Esophagus squamous epithelium (tissue), 5 donors: ENCODE results near the gene TNNC1. TPM values are rescaled to one million over a fixed set of nuclear protein-coding genes. Genes with fewer than 3 reads are reported as not detected.

ENCODE experiments used
- DNase-seq: peaks from one replicate; lab custom pipeline; 2025; lab: John Stamatoyannopoulos, UW
- H3K27ac ChIP-seq, 4 donors: fragments of 200-600 bp; sonication (generic); one replicate each; pipeline ENCODE4 v1.5.1; 2016 to 2019; ENCODE audit warnings: mild to moderate bottlenecking in 1 of 4
- H3K27me3 ChIP-seq, 4 donors: fragments of 200-600 bp; sonication (generic); 1 replicate in 3 of 4; 2 replicates in 1 of 4; pipeline versions ENCODE4 v1.5.1 to v1.6.0; 2017 to 2021; ENCODE audit warnings: antibody characterized with exemption in 1 of 4
- H3K36me3 ChIP-seq, 3 donors: fragments of 200-600 bp; sonication (generic); one replicate each; pipeline ENCODE4 v1.5.1; 2016 to 2019
- H3K4me1 ChIP-seq, 3 donors: fragments of 200-600 bp; sonication (generic); one replicate each; pipeline ENCODE4 v1.5.1; 2017 to 2019
- H3K4me3 ChIP-seq, 4 donors: fragments of 200-600 bp; sonication (generic); 1 replicate in 3 of 4; 2 replicates in 1 of 4; pipeline ENCODE4 v1.5.1; 2016 to 2019; ENCODE audit warnings: mild to moderate bottlenecking in 2 of 4, moderate library complexity in 1 of 4
- H3K9me3 ChIP-seq, 3 donors: fragments of 200-600 bp; sonication (generic); one replicate each; pipeline ENCODE4 v1.5.1; 2016 to 2019
- CTCF ChIP-seq, 6 experiments: fragments of 450-650 bp in 4 of 6; fragments of 200-600 bp in 2 of 6; sonication (generic) in 2 of 6; IDR thresholded peaks; one replicate each; pipeline ENCODE4 v1.5.1; 2016 to 2019; ENCODE audit warnings: antibody characterized with exemption in 6 of 6, mild to moderate bottlenecking in 4 of 6, moderate library complexity in 4 of 6
- POLR2A ChIP-seq, 4 donors: fragments of 450-650 bp; IDR thresholded peaks; one replicate each; pipeline ENCODE4 v1.6.1; 2017; ENCODE audit warnings: antibody characterized with exemption in 4 of 4, mild to moderate bottlenecking in 4 of 4, moderate library complexity in 3 of 4
- WGBS, 2 donors: methylation state at CpG; one replicate each; pipeline ENCODE4 v1.1.5; 2018; 5-methylcytosine and 5-hydroxymethylcytosine counted together
- intact Hi-C: fragments of 100-400 bp; cut with DNase I; formaldehyde crosslinking; loops from one replicate; pipeline ENCODE4 v1.15.0; 2022
- total RNA-seq, 4 donors: library from RNA; depleted of rRNA; stranded (reverse); fragments of >200 nt; gene quantifications; one replicate each; pipeline ENCODE4 v1.1.0, GENCODE V29; 2016
- donor health status: DM: yes; HTN: yes; CAD: no.

Gene TNNC1
- total RNA-seq, 4 donors from 2014 or later: 4.1 TPM; not detected in 3

GRCh38 chr3:52454938-52455282 lies 1.1 kb upstream of the TNNC1 start:
- H3K4me3 ChIP-seq: peak overlapping the region; percentile 89 to 97 (median 94)
- intact Hi-C loops: no loop called here
- peak overlapping the region; percentile 90 to 95 (median 92) for H3K27ac ChIP-seq
- WGBS, 2 donors: 29 to 35% methylated on average over 11 of the region's 11 CpGs
- peaks cover 27 to 55% (median 40%) of the 10 kb centered on the region in 3 donors for H3K4me1 ChIP-seq
- DNase-seq: no peak
- H3K27me3 ChIP-seq: no peaks in the 10 kb centered on the region
- H3K36me3 ChIP-seq: peaks cover 9 to 27% (median 18%) of the 10 kb centered on the region in 3 donors
- H3K9me3 ChIP-seq: no peaks in the 10 kb centered on the region
- TF ChIP-seq POLR2A (IDR thresholded peaks at IDR 0.05): no peak
- TF ChIP-seq CTCF (IDR thresholded peaks at IDR 0.05): no peak

- TF ChIP-seq CTCF (IDR thresholded peaks at IDR 0.05) (no peak), POLR2A (IDR thresholded peaks at IDR 0.05) (no peak)
- intact Hi-C loops: no loop called here
- WGBS, 2 donors: 43 to 51% methylated on average over 6 to 7 of the region's 8 CpGs
- no peaks in the 10 kb centered on the region for H3K9me3 ChIP-seq
- peaks cover 27 to 55% (median 40%) of the 10 kb centered on the region in 3 donors for H3K4me1 ChIP-seq
- H3K27ac ChIP-seq: peak overlapping the region; percentile 90 to 95 (median 92)
- no peak for DNase-seq
- no peaks in the 10 kb centered on the region for H3K27me3 ChIP-seq
- peak overlapping the region in 3 of 4 donors; percentile 89 to 97 (median 92) for H3K4me3 ChIP-seq
- peaks cover 9 to 22% (median 17%) of the 10 kb centered on the region in 3 donors for H3K36me3 ChIP-seq
Measured at GRCh38 chr3:52454250-52454937, 553 bp upstream of the TNNC1 start.

GRCh38 chr3:52452570-52453221 lies 1.1 kb downstream of the TNNC1 start:
- no peak for TF ChIP-seq POLR2A (IDR thresholded peaks at IDR 0.05)
- TF ChIP-seq CTCF (IDR thresholded peaks at IDR 0.05): no peak

GRCh38 chr3:52452126-52452525 lies 1.7 kb downstream of the TNNC1 start:
- no peak for TF ChIP-seq POLR2A (IDR thresholded peaks at IDR 0.05)
- no peak for TF ChIP-seq CTCF (IDR thresholded peaks at IDR 0.05)
- H3K4me1 ChIP-seq: peaks cover 18 to 34% (median 22%) of the 10 kb centered on the region in 3 donors
- 100% methylated on average over 1 of the region's 6 CpGs; no CpG with 5 or more reads in 1 of the 2 donors for WGBS, 2 donors
- no peaks in the 10 kb centered on the region for H3K36me3 ChIP-seq
- no peak for DNase-seq
- H3K27me3 ChIP-seq: no peaks in the 10 kb centered on the region
- no peak overlapping the region for H3K27ac ChIP-seq
- H3K9me3 ChIP-seq: no peaks in the 10 kb centered on the region
- intact Hi-C loops: no loop called here
- no peak overlapping the region for H3K4me3 ChIP-seq

More at GRCh38 chr3:52452570-52453221, 1.1 kb downstream of the TNNC1 start:
- Histone ChIP-seq H3K27ac (no peak overlapping the region), H3K4me1 (peaks cover 24 to 40% (median 28%) of the 10 kb centered on the region in 3 donors), H3K4me3 (no peak overlapping the region), H3K9me3 (no peaks in the 10 kb centered on the region), H3K36me3 (peaks cover 0 to 6% (median 5%) of the 10 kb centered on the region in 3 donors), H3K27me3 (no peaks in the 10 kb centered on the region)
- DNase-seq: no peak
- intact Hi-C loops: no loop called here
- WGBS, 2 donors: 87% methylated on average over 6 of the region's 11 CpGs; no CpG with 5 or more reads in 1 of the 2 donors
